Measurements from ENCODE around the gene CCDC171.

DNA sequence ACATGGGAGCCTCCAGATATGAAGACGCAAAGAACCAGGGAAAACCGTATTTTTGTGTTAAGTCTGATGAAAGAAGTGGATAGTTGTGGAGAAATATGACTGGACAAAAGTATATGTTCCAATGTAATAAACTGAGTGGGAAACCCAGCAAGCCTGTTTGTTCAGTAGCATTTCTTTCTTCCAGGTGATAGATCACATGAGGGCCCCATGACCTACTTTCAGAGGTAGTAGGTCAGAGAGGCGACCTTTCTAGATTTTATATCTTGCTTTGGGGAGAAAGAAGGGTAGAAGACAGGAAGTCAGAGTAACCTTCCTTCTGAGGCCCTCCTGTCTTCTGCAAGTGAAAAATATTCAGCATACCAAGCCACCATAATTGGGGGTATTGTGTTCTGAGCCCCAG, 31.5 kb downstream of the CCDC171 start:
- TF ChIP-seq CTCF (IDR thresholded peaks at IDR 0.05; ENCODE audit: insufficient read depth, low read length, poor library complexity, severe bottlenecking) (no peak), EZH2phosphoT487 (conservative IDR thresholded peaks at IDR 0.05; ENCODE audit: low read length) (no peak)

Measured in SU-DHL-6 (cell line).